ENCODE data around the gene TGM5. TPM values are rescaled to one million over a fixed set of nuclear protein-coding genes. Genes with fewer than 3 reads are reported as not detected.
A peak's percentile ranks its signal among the peaks of the same experiment; 100 is the strongest.

TGM5 gene
- total and polyA plus RNA-seq, 2 donors (not counting 1 experiment from before 2014, with no cell fraction given): 0.42 TPM; not detected in 1

DNA sequence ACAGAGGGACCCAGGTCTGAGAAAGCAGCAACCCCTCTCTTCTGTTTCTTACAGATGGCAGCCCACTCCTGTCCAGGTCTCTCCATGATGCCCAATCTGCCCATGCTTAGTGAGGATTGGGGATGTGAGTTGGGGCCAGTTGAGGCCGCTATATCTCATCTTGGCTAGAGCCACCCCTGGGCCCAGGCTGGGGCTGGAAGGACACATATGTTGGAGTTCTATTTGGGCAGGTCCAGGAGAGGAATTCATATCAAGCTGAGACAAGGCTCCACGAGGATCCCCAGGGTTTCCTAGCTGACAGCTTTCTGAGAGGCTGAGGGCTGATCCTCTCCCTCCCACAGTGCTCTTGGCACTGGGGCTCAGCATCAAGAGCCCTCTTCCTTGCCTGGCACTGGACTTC lies 11.4 kb downstream of the TGM5 start:
- POLR2A ChIA-PET: no interaction called here
- peaks cover 25% of the 10 kb centered on the region for H3K4me1 Mint-ChIP-seq
- ATAC-seq (ENCODE audit: low read depth): no peak
- 100% methylated on average over 2 of the region's 2 CpGs for WGBS (ENCODE audit: insufficient coverage)
- H3K9ac ChIP-seq (ENCODE audit: low read length): no peak overlapping the region
- no peak overlapping the region for H3K4me3 ChIP-seq (ENCODE audit: control extremely low read depth in 1 of 5, extremely low read depth in 1 of 5, insufficient read depth in 1 of 5, low read depth in 2 of 5, low read length in 4 of 5)
- no peaks in the 10 kb centered on the region for H3K36me3 ChIP-seq (replicated peaks in 1 of 2; ENCODE audit: control extremely low read depth in 1 of 2, control insufficient read depth in 1 of 2, extremely low read depth in 1 of 2, insufficient read depth in 2 of 2, low read length in 1 of 2)
- no peak for DNase-seq
- peaks cover 13 to 15% of the 10 kb centered on the region in 2 donors for H3K4me1 ChIP-seq (ENCODE audit: control insufficient read depth in 2 of 2, insufficient read depth in 2 of 2, low read length in 2 of 2)
- H3K9me3 ChIP-seq (ENCODE audit: control extremely low read depth in 1 of 3, control insufficient read depth in 2 of 3, insufficient read depth in 1 of 3, low read length in 2 of 3): no peaks in the 10 kb centered on the region
- TF ChIP-seq EZH2 (IDR thresholded peaks at IDR 0.05; ENCODE audit: borderline replicate concordance, insufficient read depth, low read depth, low read length, poor library complexity, severe bottlenecking): no peak
- TF ChIP-seq, protein P1, sequence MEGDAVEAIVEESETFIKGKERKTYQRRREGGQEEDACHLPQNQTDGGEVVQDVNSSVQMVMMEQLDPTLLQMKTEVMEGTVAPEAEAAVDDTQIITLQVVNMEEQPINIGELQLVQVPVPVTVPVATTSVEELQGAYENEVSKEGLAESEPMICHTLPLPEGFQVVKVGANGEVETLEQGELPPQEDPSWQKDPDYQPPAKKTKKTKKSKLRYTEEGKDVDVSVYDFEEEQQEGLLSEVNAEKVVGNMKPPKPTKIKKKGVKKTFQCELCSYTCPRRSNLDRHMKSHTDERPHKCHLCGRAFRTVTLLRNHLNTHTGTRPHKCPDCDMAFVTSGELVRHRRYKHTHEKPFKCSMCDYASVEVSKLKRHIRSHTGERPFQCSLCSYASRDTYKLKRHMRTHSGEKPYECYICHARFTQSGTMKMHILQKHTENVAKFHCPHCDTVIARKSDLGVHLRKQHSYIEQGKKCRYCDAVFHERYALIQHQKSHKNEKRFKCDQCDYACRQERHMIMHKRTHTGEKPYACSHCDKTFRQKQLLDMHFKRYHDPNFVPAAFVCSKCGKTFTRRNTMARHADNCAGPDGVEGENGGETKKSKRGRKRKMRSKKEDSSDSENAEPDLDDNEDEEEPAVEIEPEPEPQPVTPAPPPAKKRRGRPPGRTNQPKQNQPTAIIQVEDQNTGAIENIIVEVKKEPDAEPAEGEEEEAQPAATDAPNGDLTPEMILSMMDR (IDR thresholded peaks at IDR 0.05): no peak
- H3K27ac ChIP-seq (ENCODE audit: low read length in 2 of 2): no peak overlapping the region
- no peaks in the 10 kb centered on the region for H3K9me3 Mint-ChIP-seq (ENCODE audit: insufficient read depth)
- H3K27me3 ChIP-seq (replicated peaks in 1 of 4; ENCODE audit: control extremely low read depth in 1 of 4, control insufficient read depth in 3 of 4, insufficient read depth in 4 of 4, low read length in 3 of 4): no peaks in the 10 kb centered on the region
- H3K4me3 Mint-ChIP-seq: no peak overlapping the region
- no peaks in the 10 kb centered on the region for H4K20me1 ChIP-seq (ENCODE audit: control insufficient read depth, insufficient read depth, low read length, poor library complexity, severe bottlenecking)
- H3K4me2 ChIP-seq (replicated peaks; ENCODE audit: low read depth, low read length, poor library complexity, severe bottlenecking): no peak overlapping the region
- H3K27me3 Mint-ChIP-seq: no peaks in the 10 kb centered on the region
- no peaks in the 10 kb centered on the region for H3K79me2 ChIP-seq (ENCODE audit: control insufficient read depth, insufficient read depth, low read length)
- intact Hi-C loops (cut with micrococcal nuclease): no loop called here
- CTCF ChIA-PET: interaction anchor here (1.7 to 2.9 kb wide), 2 partner anchors 30 kb away, joined by 5 to 7 read pairs; no protein-coding TSS in a partner anchor
- H3K27ac Mint-ChIP-seq: no peak overlapping the region
- no peak overlapping the region for H2AFZ ChIP-seq (ENCODE audit: insufficient read depth, low read depth, low read length, poor library complexity, severe bottlenecking)

DNA sequence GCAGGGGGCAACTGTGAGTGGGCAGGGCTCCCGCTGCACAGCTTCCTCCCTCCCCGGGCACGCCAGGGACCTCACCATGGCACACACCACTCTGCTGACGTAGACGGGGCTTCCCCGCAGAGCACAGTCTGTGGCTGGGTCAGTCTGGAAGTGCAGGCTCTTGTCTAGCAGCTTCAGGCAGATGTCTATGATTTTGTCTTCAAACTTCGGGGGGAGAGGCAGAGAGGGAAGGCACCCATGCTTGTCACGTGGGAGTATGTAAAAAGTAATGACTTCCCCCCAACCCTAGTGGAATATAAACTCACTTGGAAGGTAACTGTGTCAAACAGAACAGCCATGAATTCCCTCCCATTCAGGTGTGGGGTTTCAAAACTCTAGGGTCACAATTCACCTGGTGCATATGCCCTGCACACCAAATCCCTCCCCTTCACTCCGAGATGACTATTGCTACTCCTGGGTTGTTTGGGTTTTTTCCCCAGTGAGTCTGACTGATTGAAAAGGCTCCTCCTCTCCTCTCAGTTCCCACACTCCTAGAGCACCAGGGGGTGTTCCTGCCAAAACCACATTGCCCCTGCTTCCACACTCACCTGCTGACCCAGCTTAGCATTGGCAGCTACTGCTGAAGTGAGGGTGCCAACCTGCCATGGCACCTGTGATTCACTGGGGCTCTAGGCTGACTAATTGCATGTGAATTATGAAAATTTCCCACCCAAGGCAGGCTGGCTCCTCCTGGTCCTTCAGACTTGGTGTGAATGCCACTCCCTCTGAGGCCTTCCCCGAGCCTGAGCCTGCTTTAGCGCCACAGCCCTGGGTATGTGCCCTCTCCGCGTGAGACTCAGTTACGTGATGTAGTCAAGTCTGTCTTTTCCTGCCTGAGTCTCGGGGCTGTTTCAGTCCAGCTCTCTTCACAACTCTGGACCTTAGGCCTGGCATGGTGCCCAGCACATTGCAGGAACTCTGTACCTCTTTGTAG lies 13.0 kb downstream of the TGM5 start:
- Histone ChIP-seq H3K9me3 (ENCODE audit: control extremely low read depth in 1 of 3, control insufficient read depth in 2 of 3, insufficient read depth in 1 of 3, low read length in 2 of 3) (no peaks in the 10 kb centered on the region), H3K27me3 (replicated peaks in 1 of 4; ENCODE audit: control extremely low read depth in 1 of 4, control insufficient read depth in 3 of 4, insufficient read depth in 4 of 4, low read length in 3 of 4) (no peaks in the 10 kb centered on the region), H3K4me2 (replicated peaks; ENCODE audit: low read depth, low read length, poor library complexity, severe bottlenecking) (peak overlapping the region; percentile 56), H3K79me2 (ENCODE audit: control insufficient read depth, insufficient read depth, low read length) (no peaks in the 10 kb centered on the region), H3K9ac (ENCODE audit: low read length) (no peak overlapping the region), H3K4me3 (ENCODE audit: control extremely low read depth in 1 of 5, extremely low read depth in 1 of 5, insufficient read depth in 1 of 5, low read depth in 2 of 5, low read length in 4 of 5) (no peak overlapping the region), H3K4me1 (ENCODE audit: control insufficient read depth in 2 of 2, insufficient read depth in 2 of 2, low read length in 2 of 2) (peaks cover 13 to 15% of the 10 kb centered on the region in 2 donors), H4K20me1 (ENCODE audit: control insufficient read depth, insufficient read depth, low read length, poor library complexity, severe bottlenecking) (no peaks in the 10 kb centered on the region), H3K27ac (ENCODE audit: low read length in 2 of 2) (no peak overlapping the region), H2AFZ (ENCODE audit: insufficient read depth, low read depth, low read length, poor library complexity, severe bottlenecking) (peak overlapping the region; percentile 47), H3K36me3 (replicated peaks in 1 of 2; ENCODE audit: control extremely low read depth in 1 of 2, control insufficient read depth in 1 of 2, extremely low read depth in 1 of 2, insufficient read depth in 2 of 2, low read length in 1 of 2) (no peaks in the 10 kb centered on the region)
- peak; percentile 72 for DNase-seq
- TF ChIP-seq EZH2 (IDR thresholded peaks at IDR 0.05; ENCODE audit: borderline replicate concordance, insufficient read depth, low read depth, low read length, poor library complexity, severe bottlenecking): no peak
- TF ChIP-seq, protein P1 (IDR thresholded peaks at IDR 0.05): no peak
- no peaks in the 10 kb centered on the region for H3K27me3 Mint-ChIP-seq
- CTCF ChIA-PET: interaction anchor here (0.8 to 3.9 kb wide), 3 partner anchors 9 to 32 kb away, joined by 3 to 23 read pairs (median 5); no protein-coding TSS in a partner anchor
- POLR2A ChIA-PET: no interaction called here
- peak overlapping the region; percentile 9 for H3K4me3 Mint-ChIP-seq
- peak; percentile 88 for ATAC-seq (ENCODE audit: low read depth)
- peaks cover 32% of the 10 kb centered on the region for H3K4me1 Mint-ChIP-seq
- WGBS (ENCODE audit: insufficient coverage): 65% methylated on average over 9 of the region's 15 CpGs
- intact Hi-C loops (cut with micrococcal nuclease): no loop called here
- H3K9me3 Mint-ChIP-seq (ENCODE audit: insufficient read depth): no peaks in the 10 kb centered on the region
- H3K27ac Mint-ChIP-seq: peak overlapping the region; percentile 78
